Ishikawa (cell line): ENCODE measurements around the gene ANTXR1.

Experiments used
- CEBPB ChIP-seq: IDR thresholded peaks from 2 replicates; pipeline ENCODE4 v1.6.1; 2012
- CREB1 ChIP-seq: IDR thresholded peaks from 2 replicates; pipeline ENCODE4 v1.6.1; 2012; ENCODE audit warnings: low read depth
- EGR1 ChIP-seq: IDR thresholded peaks from 2 replicates; pipeline ENCODE4 v1.6.1; 2012
- EP300 ChIP-seq: IDR thresholded peaks from 2 replicates; pipeline ENCODE4 v1.6.1; 2012; ENCODE audit warnings: borderline replicate concordance
- FOXM1 ChIP-seq: IDR thresholded peaks from 2 replicates; pipeline ENCODE4 v1.6.1; 2012; ENCODE audit warnings: low read depth, borderline replicate concordance
- MAX ChIP-seq: IDR thresholded peaks from 2 replicates; pipeline ENCODE4 v1.6.1; 2012
- NFIC ChIP-seq: IDR thresholded peaks from 2 replicates; pipeline ENCODE4 v1.6.1; 2012
- RAD21 ChIP-seq: IDR thresholded peaks from 2 replicates; pipeline ENCODE4 v1.6.1; 2012; ENCODE audit warnings: low read depth
- REST ChIP-seq: IDR thresholded peaks from 2 replicates; pipeline ENCODE4 v1.6.1; 2012; ENCODE audit warnings: low read depth, mild to moderate bottlenecking
- TAF1 ChIP-seq: IDR thresholded peaks from 2 replicates; pipeline ENCODE4 v1.6.1; 2012; ENCODE audit warnings: low read depth, mild to moderate bottlenecking
- TCF12 ChIP-seq: IDR thresholded peaks from 2 replicates; pipeline ENCODE4 v1.6.1; 2012; ENCODE audit warnings: low read depth
- TEAD4 ChIP-seq: IDR thresholded peaks from 2 replicates; pipeline ENCODE4 v1.6.1; 2012
- USF1 ChIP-seq: IDR thresholded peaks from 2 replicates; pipeline ENCODE4 v1.6.1; 2012
- YY1 ChIP-seq: IDR thresholded peaks from 2 replicates; pipeline ENCODE4 v1.6.1; 2012; ENCODE audit warnings: low read depth
- ZBTB7A ChIP-seq: IDR thresholded peaks from 2 replicates; pipeline ENCODE4 v1.6.1; 2012; ENCODE audit warnings: low read depth

ANTXR1 gene

GRCh38 chr2:69238449-69239031, 225.6 kb downstream of the ANTXR1 start:
- no peak for TF ChIP-seq EP300
- no peak for TF ChIP-seq RAD21
- TF ChIP-seq TEAD4: no peak
- TF ChIP-seq ZBTB7A: no peak
- TF ChIP-seq EGR1: no peak
- TF ChIP-seq USF1: no peak
- TF ChIP-seq CREB1: no peak
- no peak for TF ChIP-seq FOXM1
- TF ChIP-seq YY1: no peak
- TF ChIP-seq NFIC: no peak
- no peak for TF ChIP-seq MAX
- no peak for TF ChIP-seq TCF12
- no peak for TF ChIP-seq CEBPB
- TF ChIP-seq TAF1: no peak
- no peak for TF ChIP-seq REST

GRCh38 chr2:69241093-69241492, 228.1 kb downstream of the ANTXR1 start:
- TF ChIP-seq CEBPB (no peak), TAF1 (no peak), FOXM1 (no peak), EP300 (no peak), REST (no peak), NFIC (no peak), EGR1 (no peak), TEAD4 (no peak), YY1 (no peak), MAX (no peak), CREB1 (no peak), RAD21 (no peak), USF1 (no peak)

GRCh38 chr2:69241664-69242514, 228.9 kb downstream of the ANTXR1 start:
- TF ChIP-seq CEBPB: no peak
- no peak for TF ChIP-seq TAF1
- no peak for TF ChIP-seq RAD21
- no peak for TF ChIP-seq ZBTB7A
- no peak for TF ChIP-seq CREB1
- TF ChIP-seq YY1: no peak
- no peak for TF ChIP-seq FOXM1
- TF ChIP-seq NFIC: no peak
- TF ChIP-seq REST: no peak
- no peak for TF ChIP-seq MAX
- no peak for TF ChIP-seq EGR1
- no peak for TF ChIP-seq TEAD4
- no peak for TF ChIP-seq EP300

GRCh38 chr2:69242651-69243051, 229.7 kb downstream of the ANTXR1 start:
- TF ChIP-seq FOXM1: no peak
- TF ChIP-seq YY1: no peak
- no peak for TF ChIP-seq TCF12
- TF ChIP-seq TAF1: no peak
- no peak for TF ChIP-seq EGR1
- TF ChIP-seq CEBPB: no peak
- TF ChIP-seq TEAD4: no peak
- TF ChIP-seq EP300: no peak
- TF ChIP-seq CREB1: no peak
- TF ChIP-seq MAX: no peak
- TF ChIP-seq REST: no peak
- TF ChIP-seq NFIC: no peak
- no peak for TF ChIP-seq ZBTB7A
